ENCODE results near the gene COL8A1. TPM values are rescaled to one million over a fixed set of nuclear protein-coding genes. Genes with fewer than 3 reads are reported as not detected.

Gene COL8A1
- total RNA-seq, 1 experiment from 2014 or later, result 112 TPM

DNA sequence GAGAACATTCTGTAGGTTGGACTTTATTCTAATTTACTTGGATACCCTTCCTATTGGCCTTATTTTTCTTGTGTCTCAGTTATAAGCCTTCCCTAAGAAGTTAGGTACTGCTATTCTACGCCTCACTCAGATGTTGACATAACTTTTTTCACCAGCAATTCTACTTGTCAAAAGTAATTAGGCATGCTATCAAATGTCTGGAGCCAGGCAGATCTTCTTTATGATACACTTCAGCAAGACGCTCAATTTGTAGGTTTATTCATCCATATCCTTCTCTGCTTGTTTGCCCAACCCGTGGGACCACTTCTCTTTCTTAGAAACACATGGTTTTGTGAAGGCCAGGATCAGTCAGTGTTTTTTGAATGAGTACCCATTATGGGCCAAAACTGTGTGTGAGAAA lies 36.2 kb upstream of the COL8A1 start:
- no peak for DNase-seq (ENCODE audit: unreplicated experiment)
- ChIA-PET CTCF (no interaction called here), POLR2A (interaction anchor here (0.7 kb wide), 1 partner anchor 123 kb away, joined by 3 read pairs; no protein-coding TSS in a partner anchor)
- intact Hi-C loops (cut with micrococcal nuclease), result no loop called here
- TF ChIP-seq, protein P1, sequence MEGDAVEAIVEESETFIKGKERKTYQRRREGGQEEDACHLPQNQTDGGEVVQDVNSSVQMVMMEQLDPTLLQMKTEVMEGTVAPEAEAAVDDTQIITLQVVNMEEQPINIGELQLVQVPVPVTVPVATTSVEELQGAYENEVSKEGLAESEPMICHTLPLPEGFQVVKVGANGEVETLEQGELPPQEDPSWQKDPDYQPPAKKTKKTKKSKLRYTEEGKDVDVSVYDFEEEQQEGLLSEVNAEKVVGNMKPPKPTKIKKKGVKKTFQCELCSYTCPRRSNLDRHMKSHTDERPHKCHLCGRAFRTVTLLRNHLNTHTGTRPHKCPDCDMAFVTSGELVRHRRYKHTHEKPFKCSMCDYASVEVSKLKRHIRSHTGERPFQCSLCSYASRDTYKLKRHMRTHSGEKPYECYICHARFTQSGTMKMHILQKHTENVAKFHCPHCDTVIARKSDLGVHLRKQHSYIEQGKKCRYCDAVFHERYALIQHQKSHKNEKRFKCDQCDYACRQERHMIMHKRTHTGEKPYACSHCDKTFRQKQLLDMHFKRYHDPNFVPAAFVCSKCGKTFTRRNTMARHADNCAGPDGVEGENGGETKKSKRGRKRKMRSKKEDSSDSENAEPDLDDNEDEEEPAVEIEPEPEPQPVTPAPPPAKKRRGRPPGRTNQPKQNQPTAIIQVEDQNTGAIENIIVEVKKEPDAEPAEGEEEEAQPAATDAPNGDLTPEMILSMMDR (IDR thresholded peaks at IDR 0.05; ENCODE audit: unreplicated experiment), result no peak
- Mint-ChIP-seq H3K27me3 (ENCODE audit: insufficient read depth, unreplicated experiment) (no peaks in the 10 kb centered on the region), H3K9me3 (ENCODE audit: unreplicated experiment) (no peaks in the 10 kb centered on the region), H3K36me3 (ENCODE audit: insufficient read depth, unreplicated experiment) (no peaks in the 10 kb centered on the region), H3K4me3 (ENCODE audit: unreplicated experiment) (no peak overlapping the region), H3K27ac (ENCODE audit: low read depth, unreplicated experiment) (no peak overlapping the region), H3K4me1 (ENCODE audit: insufficient read depth, unreplicated experiment) (no peaks in the 10 kb centered on the region)
- no TSS peak for BruUV-seq (replicated peaks)

DNA sequence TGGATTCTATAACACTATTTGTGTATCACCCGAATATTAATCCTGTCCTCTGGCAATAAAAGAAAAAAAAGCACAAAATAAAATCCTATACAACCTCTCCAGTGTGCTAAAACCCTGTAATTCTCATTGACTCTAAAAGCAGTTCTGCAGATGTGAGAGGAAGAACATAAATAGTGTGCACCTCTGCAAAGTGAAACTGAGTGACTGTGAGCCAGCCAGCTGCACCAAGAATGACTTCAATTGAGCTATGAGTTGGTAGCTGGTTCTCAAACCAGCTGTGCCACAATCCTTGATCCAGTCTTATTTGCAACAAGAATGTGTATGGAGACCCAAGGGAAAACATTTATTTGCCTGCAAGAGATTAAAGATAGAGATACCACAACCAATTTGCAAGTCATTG lies 31.2 kb upstream of the COL8A1 start:
- TF ChIP-seq, protein P1 (IDR thresholded peaks at IDR 0.05; ENCODE audit: unreplicated experiment), result no peak
- BruUV-seq (replicated peaks), result no TSS peak
- H3K9me3 Mint-ChIP-seq (ENCODE audit: unreplicated experiment), result no peaks in the 10 kb centered on the region
- intact Hi-C loops (cut with micrococcal nuclease), result no loop called here
- H3K36me3 Mint-ChIP-seq (ENCODE audit: insufficient read depth, unreplicated experiment), result no peaks in the 10 kb centered on the region
- ChIA-PET CTCF (no interaction called here), POLR2A (interaction anchor here (0.7 kb wide), 1 partner anchor 32 kb away, joined by 3 read pairs; no protein-coding TSS in a partner anchor)
- no peak overlapping the region for H3K4me3 Mint-ChIP-seq (ENCODE audit: unreplicated experiment)
- no peaks in the 10 kb centered on the region for H3K27me3 Mint-ChIP-seq (ENCODE audit: insufficient read depth, unreplicated experiment)
- no peak for DNase-seq (ENCODE audit: unreplicated experiment)
- no peaks in the 10 kb centered on the region for H3K4me1 Mint-ChIP-seq (ENCODE audit: insufficient read depth, unreplicated experiment)
- H3K27ac Mint-ChIP-seq (ENCODE audit: low read depth, unreplicated experiment), result no peak overlapping the region

DNA sequence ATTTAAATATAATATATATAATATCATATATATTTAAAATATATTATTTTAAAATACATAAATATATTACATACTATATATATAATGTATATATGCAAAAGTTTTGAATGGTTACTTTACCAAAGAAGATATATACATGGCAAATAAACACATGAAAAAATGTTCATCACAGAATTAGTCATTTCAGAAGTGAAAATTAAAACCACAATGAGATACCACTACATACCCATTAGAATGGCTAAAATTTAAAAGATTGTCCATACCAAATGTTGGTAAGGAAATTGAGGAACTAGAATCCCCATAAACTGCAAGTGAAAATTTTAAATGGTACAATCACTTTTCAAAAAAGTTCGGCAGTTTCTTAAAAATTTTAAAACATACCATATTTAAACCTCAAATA lies 23.6 kb upstream of the COL8A1 start:
- DNase-seq (ENCODE audit: unreplicated experiment), result no peak
- no peak overlapping the region for H3K4me3 Mint-ChIP-seq (ENCODE audit: unreplicated experiment)
- no peaks in the 10 kb centered on the region for H3K9me3 Mint-ChIP-seq (ENCODE audit: unreplicated experiment)
- ChIA-PET CTCF (no interaction called here), POLR2A (no interaction called here)
- no peaks in the 10 kb centered on the region for H3K36me3 Mint-ChIP-seq (ENCODE audit: insufficient read depth, unreplicated experiment)
- TF ChIP-seq, protein P1 (IDR thresholded peaks at IDR 0.05; ENCODE audit: unreplicated experiment), result no peak
- intact Hi-C loops (cut with micrococcal nuclease), result no loop called here
- no peaks in the 10 kb centered on the region for H3K27me3 Mint-ChIP-seq (ENCODE audit: insufficient read depth, unreplicated experiment)
- no TSS peak for BruUV-seq (replicated peaks)
- no peaks in the 10 kb centered on the region for H3K4me1 Mint-ChIP-seq (ENCODE audit: insufficient read depth, unreplicated experiment)
- no peak overlapping the region for H3K27ac Mint-ChIP-seq (ENCODE audit: low read depth, unreplicated experiment)

DNA sequence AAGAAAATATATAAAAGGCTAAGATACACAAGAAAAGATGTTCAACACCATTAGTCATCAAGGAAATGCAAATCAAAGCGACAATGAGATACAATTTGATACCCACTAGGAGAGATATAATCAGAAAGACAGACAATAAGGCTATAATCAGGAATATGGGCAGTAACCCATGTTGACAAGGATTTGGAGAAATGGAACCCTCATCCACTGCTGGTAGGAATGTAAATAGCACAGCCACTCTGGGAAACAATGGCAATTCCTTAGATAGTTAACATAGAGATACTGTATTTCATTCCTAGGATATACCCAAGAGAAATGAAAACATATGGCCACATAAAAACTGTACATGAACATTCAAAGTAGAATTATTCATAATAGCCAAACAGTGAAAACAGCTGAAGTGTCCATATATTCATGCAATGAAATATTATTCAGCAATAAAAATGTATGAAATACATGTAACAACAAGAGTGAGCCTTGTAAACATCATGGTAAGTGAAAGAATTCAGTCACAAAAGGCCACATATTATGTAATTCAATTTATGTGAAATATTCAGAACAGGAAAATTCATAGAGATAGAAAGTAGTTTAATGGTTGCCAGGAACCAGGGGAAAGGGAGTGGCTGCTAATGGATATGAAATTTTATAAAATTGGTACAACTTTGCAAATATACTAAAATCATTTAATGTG lies 18.2 kb upstream of the COL8A1 start:
- BruUV-seq (replicated peaks), result no TSS peak
- intact Hi-C loops (cut with micrococcal nuclease), result no loop called here
- H3K27me3 Mint-ChIP-seq (ENCODE audit: insufficient read depth, unreplicated experiment), result no peaks in the 10 kb centered on the region
- H3K27ac Mint-ChIP-seq (ENCODE audit: low read depth, unreplicated experiment), result no peak overlapping the region
- H3K4me3 Mint-ChIP-seq (ENCODE audit: unreplicated experiment), result no peak overlapping the region
- CTCF ChIA-PET, result interaction anchor here (1.0 kb wide), 1 partner anchor 68 kb away, joined by 3 read pairs; no protein-coding TSS in a partner anchor
- POLR2A ChIA-PET, result no interaction called here
- DNase-seq (ENCODE audit: unreplicated experiment), result no peak
- no peaks in the 10 kb centered on the region for H3K36me3 Mint-ChIP-seq (ENCODE audit: insufficient read depth, unreplicated experiment)
- no peaks in the 10 kb centered on the region for H3K9me3 Mint-ChIP-seq (ENCODE audit: unreplicated experiment)
- peaks cover 2% of the 10 kb centered on the region for H3K4me1 Mint-ChIP-seq (ENCODE audit: insufficient read depth, unreplicated experiment)
- TF ChIP-seq, protein P1 (IDR thresholded peaks at IDR 0.05; ENCODE audit: unreplicated experiment), result no peak
